Activated CD8-positive, alpha-beta memory T cell treated with anti-CD3 and anti-CD28 coated beads, Interleukin-2, amount 10 ng/mL, durations not matched to agents 7 days and 5 days (primary cell): ENCODE results near the gene KIAA1671. TPM values are rescaled to one million over a fixed set of nuclear protein-coding genes. Genes with fewer than 3 reads are reported as not detected.
"Not testable (repeated sequence)": the region's sequence is repeated elsewhere in the genome, so short reads cannot be mapped to it uniquely, and the experiment has no call there.

Experiments used
- ATAC-seq: fragments of 150-1000 bp; cut with Tn5 transposase; one replicate; pipeline ENCODE4 v1.10.0; 2021; ENCODE audit warnings: moderate library complexity
- CTCF ChIA-PET: fragments of 350-600 bp; sonication (Branson Sonifier 250); formaldehyde crosslinking; loops from one replicate; lab custom pipeline; 2021; ENCODE audit warnings: antibody characterized with exemption; lab: Charles Lee
- DNase-seq: peaks from one replicate; pipeline ENCODE4 v3.0.0-alpha.2; 2020
- H3K27ac Mint-ChIP-seq: one replicate; pipeline ENCODE4 v1.8.0; 2021; ENCODE audit warnings: mild to moderate bottlenecking, mixed read lengths
- H3K27me3 Mint-ChIP-seq: one replicate; pipeline ENCODE4 v1.8.0; 2021; ENCODE audit warnings: mixed read lengths
- H3K36me3 Mint-ChIP-seq: one replicate; pipeline ENCODE4 v1.8.0; 2021; ENCODE audit warnings: mild to moderate bottlenecking, mixed read lengths
- H3K4me1 Mint-ChIP-seq: one replicate; pipeline ENCODE4 v1.8.0; 2021; ENCODE audit warnings: mixed read lengths
- H3K4me3 Mint-ChIP-seq: one replicate; pipeline ENCODE4 v1.8.0; 2021; ENCODE audit warnings: mild to moderate bottlenecking, moderate library complexity, mixed read lengths
- H3K9me3 Mint-ChIP-seq: one replicate; pipeline ENCODE4 v1.8.0; 2022; ENCODE audit warnings: low read depth, mixed read lengths
- total RNA-seq, 2 experiments: library from RNA; stranded (reverse); gene quantifications; one replicate each; pipeline ENCODE4 v1.2.3, GENCODE V29; 2021

KIAA1671 gene
- total RNA-seq, 2 experiments from 2014 or later, result 11.4 to 20.1 TPM

GRCh38 chr22:25223269-25223850, 270.8 kb downstream of the KIAA1671 start:
- no peaks in the 10 kb centered on the region for H3K4me1 Mint-ChIP-seq
- H3K36me3 Mint-ChIP-seq, result no peaks in the 10 kb centered on the region
- H3K27ac Mint-ChIP-seq, result no peak overlapping the region
- peaks cover 18% of the 10 kb centered on the region for H3K27me3 Mint-ChIP-seq
- ATAC-seq (no peak), DNase-seq (no peak)
- no peak overlapping the region for H3K4me3 Mint-ChIP-seq
- H3K9me3 Mint-ChIP-seq, result no peaks in the 10 kb centered on the region
- CTCF ChIA-PET, result no interaction called here

DNA sequence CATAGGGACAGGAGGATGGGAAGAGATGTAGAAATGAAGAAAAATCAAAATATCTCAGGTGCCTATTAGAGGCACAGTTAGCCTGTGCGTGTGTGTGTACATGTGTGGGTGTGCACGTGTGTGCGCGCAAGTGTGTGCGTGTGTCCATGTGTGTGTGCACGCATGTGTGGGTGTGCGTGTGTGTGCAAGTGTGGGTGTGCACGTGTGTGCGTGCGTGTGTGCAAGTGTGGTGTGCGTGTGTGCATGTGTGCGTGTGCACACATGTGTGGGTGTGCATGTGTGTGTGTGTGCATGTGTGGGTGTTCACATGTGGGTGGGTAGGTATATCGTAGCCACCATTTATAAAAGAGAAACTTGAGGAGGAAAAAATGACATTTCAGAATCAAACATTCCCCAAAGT, 276.3 kb downstream of the KIAA1671 start:
- Mint-ChIP-seq H3K4me3 (no peak overlapping the region), H3K36me3 (no peaks in the 10 kb centered on the region), H3K4me1 (no peaks in the 10 kb centered on the region), H3K9me3 (no peaks in the 10 kb centered on the region), H3K27ac (no peak overlapping the region), H3K27me3 (peaks cover 27% of the 10 kb centered on the region)
- DNase-seq (no peak), ATAC-seq (no peak)
- CTCF ChIA-PET, result no interaction called here

- not testable (repeated sequence) for H3K4me3 Mint-ChIP-seq, H3K27ac Mint-ChIP-seq, H3K36me3 Mint-ChIP-seq, H3K9me3 Mint-ChIP-seq, DNase-seq, H3K4me1 Mint-ChIP-seq, ATAC-seq
- H3K27me3 Mint-ChIP-seq, result peaks cover 34% of the 10 kb centered on the region
- CTCF ChIA-PET, result interaction anchor here (0.9 kb wide), 1 partner anchor 28 kb away, joined by 3 read pairs; no protein-coding TSS in a partner anchor
Measured at GRCh38 chr22:25230760-25231159, 278.2 kb downstream of the KIAA1671 start.

GRCh38 chr22:25232301-25232700, 279.8 kb downstream of the KIAA1671 start:
- CTCF ChIA-PET, result no interaction called here
- no peak overlapping the region for H3K27ac Mint-ChIP-seq
- peaks cover 3% of the 10 kb centered on the region for H3K4me1 Mint-ChIP-seq
- no peaks in the 10 kb centered on the region for H3K36me3 Mint-ChIP-seq
- DNase-seq, result no peak
- H3K27me3 Mint-ChIP-seq, result peaks cover 32% of the 10 kb centered on the region
- H3K9me3 Mint-ChIP-seq, result no peaks in the 10 kb centered on the region
- ATAC-seq, result no peak
- no peak overlapping the region for H3K4me3 Mint-ChIP-seq

GRCh38 chr22:25233706-25234105, 281.2 kb downstream of the KIAA1671 start:
- H3K36me3 Mint-ChIP-seq, H3K4me1 Mint-ChIP-seq, DNase-seq, CTCF ChIA-PET, H3K27ac Mint-ChIP-seq, ATAC-seq, H3K9me3 Mint-ChIP-seq, H3K4me3 Mint-ChIP-seq: not testable (repeated sequence)
- H3K27me3 Mint-ChIP-seq, result peaks cover 38% of the 10 kb centered on the region

DNA sequence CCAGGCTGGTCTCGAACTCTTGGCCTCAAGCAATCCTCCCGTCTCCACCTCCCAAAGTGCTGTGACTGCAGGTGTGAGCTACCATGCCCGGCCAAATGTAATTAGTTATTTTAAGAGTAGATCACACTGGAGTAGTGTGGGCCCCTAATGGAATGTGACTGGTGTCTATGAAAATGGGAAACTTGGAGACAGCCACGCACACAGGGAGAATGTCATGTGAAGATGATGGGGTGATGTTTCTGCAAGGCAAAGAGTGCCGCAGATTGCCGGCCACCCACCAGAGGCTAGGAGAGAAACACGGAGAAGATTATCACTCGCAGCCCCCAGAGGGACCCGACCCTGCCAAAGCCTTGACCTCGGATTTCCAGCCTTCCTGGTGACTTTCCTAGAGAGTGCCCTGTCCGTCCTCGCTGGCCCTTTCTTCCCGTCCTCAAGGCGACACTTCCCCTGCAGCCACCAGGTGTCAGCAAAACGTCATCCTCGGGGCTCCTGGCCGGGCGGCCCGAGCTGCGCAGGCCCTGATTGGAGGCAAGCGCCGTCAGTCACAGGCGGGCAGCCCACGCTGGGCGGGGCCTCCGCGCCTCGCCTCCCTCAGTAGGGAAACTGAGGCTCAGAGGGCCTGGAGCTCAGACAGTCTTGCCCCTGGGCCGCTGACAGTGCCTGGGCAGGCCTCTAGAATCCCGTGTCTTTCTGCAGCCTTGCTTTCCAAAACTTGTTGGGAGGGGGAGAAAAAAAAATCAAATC, 283.2 kb downstream of the KIAA1671 start:
- peak; percentile 85 for DNase-seq
- Mint-ChIP-seq H3K36me3 (no peaks in the 10 kb centered on the region), H3K27me3 (peaks cover 41% of the 10 kb centered on the region), H3K4me3 (no peak overlapping the region), H3K4me1 (peaks cover 3% of the 10 kb centered on the region), H3K27ac (no peak overlapping the region), H3K9me3 (no peaks in the 10 kb centered on the region)
- CTCF ChIA-PET, result interaction anchor here (0.6 to 1.6 kb wide), 5 partner anchors 11 to 109 kb away, joined by 3 to 9 read pairs (median 5); no protein-coding TSS in a partner anchor
- peak; percentile 97 for ATAC-seq

DNA sequence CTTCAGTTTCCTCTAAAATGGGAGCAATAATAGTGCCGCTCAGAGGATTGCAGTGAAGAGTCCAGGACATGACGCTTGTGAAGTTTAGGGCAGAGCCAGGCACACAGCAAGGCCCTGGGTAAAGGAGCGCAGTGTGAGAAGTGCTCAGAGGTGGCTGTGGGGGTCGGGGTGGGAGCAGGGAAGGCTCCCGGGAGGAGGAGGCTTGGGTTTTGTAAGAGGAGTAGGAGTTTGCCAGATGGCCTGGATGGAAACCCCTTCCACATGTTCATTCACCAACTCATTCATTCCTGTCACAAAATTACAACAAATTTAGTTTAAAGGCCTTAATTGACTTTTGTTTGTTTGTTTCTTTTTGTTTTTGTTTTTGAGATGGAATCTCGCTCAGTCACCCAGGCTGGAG, 283.9 kb downstream of the KIAA1671 start:
- Mint-ChIP-seq H3K36me3 (no peaks in the 10 kb centered on the region), H3K27ac (no peak overlapping the region), H3K4me1 (peaks cover 3% of the 10 kb centered on the region), H3K27me3 (peaks cover 48% of the 10 kb centered on the region), H3K9me3 (no peaks in the 10 kb centered on the region), H3K4me3 (no peak overlapping the region)
- no peak for ATAC-seq
- CTCF ChIA-PET, result interaction anchor here (1.0 to 1.6 kb wide), 3 partner anchors 11 to 97 kb away, joined by 5 to 9 read pairs (median 7); no protein-coding TSS in a partner anchor
- DNase-seq, result no peak

DNA sequence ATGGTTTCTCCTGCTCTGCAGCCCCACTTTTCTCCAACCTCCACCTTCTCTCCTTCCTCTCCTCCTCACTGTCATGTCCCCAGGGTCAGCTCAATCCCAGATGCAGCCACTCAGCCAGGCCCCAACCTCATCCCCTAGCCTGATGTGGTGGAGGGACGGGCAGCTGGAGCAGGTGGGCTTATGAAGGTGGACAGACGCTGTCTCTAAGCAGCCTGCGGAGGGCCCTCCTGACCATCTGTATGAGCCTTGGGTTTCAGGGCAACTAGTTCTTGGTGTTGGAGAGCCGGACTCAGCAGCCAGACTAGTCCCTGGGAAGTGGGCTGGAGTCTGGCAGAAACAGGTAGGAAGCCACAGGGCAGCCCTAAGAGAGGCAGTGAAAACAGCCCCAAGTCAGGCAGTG, 285.0 kb downstream of the KIAA1671 start:
- H3K4me1 Mint-ChIP-seq, result peaks cover 3% of the 10 kb centered on the region
- no peaks in the 10 kb centered on the region for H3K36me3 Mint-ChIP-seq
- H3K27ac Mint-ChIP-seq, result no peak overlapping the region
- no peak overlapping the region for H3K4me3 Mint-ChIP-seq
- DNase-seq, result no peak
- no peak for ATAC-seq
- H3K9me3 Mint-ChIP-seq, result no peaks in the 10 kb centered on the region
- CTCF ChIA-PET, result interaction anchor here (0.8 kb wide), 1 partner anchor 40 kb away, joined by 3 read pairs; no protein-coding TSS in a partner anchor
- H3K27me3 Mint-ChIP-seq, result peaks cover 42% of the 10 kb centered on the region

DNA sequence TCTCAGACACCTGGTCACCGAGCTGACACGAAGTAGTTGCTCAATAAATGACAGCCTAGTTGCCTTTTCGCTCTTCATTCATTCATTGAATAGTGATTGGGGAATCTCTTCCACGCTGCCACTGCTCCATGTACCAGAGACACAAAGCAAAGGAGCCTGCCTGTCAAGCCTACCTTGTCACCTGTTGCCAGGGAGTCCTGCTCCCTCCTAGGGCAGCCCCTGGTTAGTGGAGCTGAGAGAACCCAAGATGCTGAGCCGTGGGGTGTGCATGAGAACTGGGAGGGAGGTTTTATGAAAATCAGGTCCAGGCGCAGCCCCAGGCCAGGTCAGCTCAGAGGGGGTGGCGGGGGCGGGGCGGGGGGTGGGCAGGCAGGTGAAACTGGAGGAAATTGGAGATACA, 285.5 kb downstream of the KIAA1671 start:
- CTCF ChIA-PET, ATAC-seq: not testable (repeated sequence)

More for the DNA sequence above, 285.5 kb downstream of the KIAA1671 start:
- DNase-seq, H3K4me3 Mint-ChIP-seq, H3K4me1 Mint-ChIP-seq, H3K9me3 Mint-ChIP-seq, H3K27ac Mint-ChIP-seq, H3K36me3 Mint-ChIP-seq: not testable (repeated sequence)
- H3K27me3 Mint-ChIP-seq, result peaks cover 39% of the 10 kb centered on the region

Other genes starting within 250 kb of the KIAA1671 start
- not detected for gene PIWIL3, start 178.0 kb upstream of the KIAA1671 start, total RNA-seq
- under 1 TPM; 0.09 TPM for gene SGSM1, start 146.5 kb upstream of the KIAA1671 start, total RNA-seq
- gene LHFPL7, start 6.0 kb upstream of the KIAA1671 start, total RNA-seq, result not detected
- gene CRYBB3, start 247.1 kb downstream of the KIAA1671 start, total RNA-seq, result under 1 TPM in 1 of 2 experiments, not detected in 1; 0.52 TPM